HG02759 (cell line): ENCODE data around the gene GFAP.

Experiments
- ATAC-seq: cut with Tn5 transposase; IDR thresholded peaks from one replicate; pipeline ENCODE4 v1.9.1; 2021; ENCODE audit warnings: mild to moderate bottlenecking, moderate library complexity; ENCODE audit not compliant: unreplicated experiment

GFAP gene

DNA sequence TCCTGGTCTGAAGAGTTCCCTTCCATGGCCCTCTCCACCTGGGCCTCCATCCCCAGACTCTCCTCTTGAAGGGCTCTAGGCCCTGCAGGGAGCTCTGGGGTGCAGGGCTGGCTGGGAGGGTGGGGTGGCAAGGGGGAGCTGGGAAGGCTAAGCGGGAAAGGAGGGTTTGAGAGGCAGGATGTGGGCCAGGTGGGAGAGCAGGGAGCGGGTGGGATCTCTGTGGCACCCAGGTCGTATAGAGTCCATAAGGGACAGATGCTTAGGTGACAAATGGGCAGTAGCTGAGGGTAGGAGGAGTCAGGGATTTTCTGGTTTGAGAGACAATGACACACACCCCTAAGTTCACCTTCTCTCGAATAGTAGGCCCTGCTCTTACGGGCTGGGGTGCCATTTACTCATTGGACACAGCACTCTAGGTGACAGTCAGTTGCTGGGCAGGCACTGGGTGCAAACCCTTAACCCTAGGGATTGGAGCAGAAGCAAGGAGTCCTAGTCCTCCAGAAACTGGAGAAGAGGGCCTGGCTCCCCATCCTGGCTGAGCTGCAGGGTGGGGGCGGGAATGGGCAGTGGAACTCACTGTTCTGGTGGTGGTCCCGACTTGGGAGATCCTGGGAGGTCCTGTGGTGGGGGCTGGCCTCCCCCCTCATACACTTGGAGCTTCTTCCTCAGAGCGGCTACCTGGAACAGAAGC, 16.9 kb upstream of the GFAP start:
- no peak for ATAC-seq

GRCh38 chr17:44931376-44931775, 16.1 kb upstream of the GFAP start:
- no peak for ATAC-seq

DNA sequence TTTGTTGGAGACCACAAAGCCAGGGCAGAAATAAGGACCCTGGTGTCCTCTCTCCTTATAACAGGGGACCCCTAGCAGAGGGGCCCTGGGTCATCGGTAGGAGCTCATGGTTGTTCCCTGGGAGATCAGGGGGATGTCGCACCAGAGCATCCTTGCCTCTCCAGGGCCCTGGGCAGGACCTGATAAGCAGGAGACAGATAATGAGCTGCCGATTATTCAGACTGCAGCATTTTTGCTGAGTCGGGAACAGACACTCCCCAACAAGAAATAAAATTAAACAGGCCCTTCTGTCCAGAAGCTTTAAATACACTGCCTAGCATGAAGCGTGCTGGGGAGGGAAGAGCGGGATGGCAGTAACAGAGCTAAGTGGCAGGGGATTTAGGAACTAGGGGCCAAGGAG, 15.4 kb upstream of the GFAP start:
- ATAC-seq, result no peak

GRCh38 chr17:44928950-44929720, 13.8 kb upstream of the GFAP start:
- no peak for ATAC-seq

DNA sequence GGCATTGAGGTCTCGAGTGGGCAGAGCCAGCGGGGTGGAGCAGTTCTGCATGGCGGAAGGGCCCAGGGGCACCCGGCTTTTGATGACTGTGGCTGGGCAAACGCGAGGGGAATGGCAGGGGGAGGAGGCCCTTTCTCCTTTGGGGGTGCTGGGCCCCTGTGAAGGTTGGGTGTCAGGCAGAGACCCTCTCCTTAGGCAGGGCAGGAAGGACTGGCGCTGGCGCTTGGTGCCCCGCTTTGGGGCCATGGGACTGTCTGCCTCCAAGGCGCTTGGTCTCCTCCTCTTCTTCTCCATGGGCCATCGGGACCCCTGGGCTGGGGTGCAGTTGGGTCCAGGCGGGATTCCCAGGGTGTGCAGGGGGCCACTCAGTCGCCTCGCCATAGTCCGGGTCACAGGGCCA, 12.8 kb upstream of the GFAP start:
- no peak for ATAC-seq

DNA sequence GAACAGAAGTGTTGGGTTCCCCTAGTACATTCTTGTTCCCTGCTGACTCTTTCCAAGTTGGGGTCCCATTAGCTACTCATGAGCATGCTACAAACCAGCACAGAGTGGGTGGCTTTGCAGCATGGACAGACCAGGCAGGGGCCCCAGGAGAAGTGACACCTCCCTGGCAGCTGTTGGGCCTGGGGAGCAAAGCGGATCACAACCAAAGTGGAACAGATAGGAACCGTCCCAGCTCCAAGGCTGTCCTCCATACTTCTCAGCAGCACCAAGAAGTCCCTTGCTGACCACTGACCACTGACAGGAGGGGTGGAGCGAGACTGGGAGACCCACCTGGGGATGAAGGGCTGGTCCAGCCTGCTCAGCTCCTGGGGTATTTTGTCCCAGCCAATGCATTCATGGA, 12.4 kb upstream of the GFAP start:
- ATAC-seq, result no peak

- no peak for ATAC-seq
Observed at GRCh38 chr17:44926821-44927525, 11.7 kb upstream of the GFAP start.

DNA sequence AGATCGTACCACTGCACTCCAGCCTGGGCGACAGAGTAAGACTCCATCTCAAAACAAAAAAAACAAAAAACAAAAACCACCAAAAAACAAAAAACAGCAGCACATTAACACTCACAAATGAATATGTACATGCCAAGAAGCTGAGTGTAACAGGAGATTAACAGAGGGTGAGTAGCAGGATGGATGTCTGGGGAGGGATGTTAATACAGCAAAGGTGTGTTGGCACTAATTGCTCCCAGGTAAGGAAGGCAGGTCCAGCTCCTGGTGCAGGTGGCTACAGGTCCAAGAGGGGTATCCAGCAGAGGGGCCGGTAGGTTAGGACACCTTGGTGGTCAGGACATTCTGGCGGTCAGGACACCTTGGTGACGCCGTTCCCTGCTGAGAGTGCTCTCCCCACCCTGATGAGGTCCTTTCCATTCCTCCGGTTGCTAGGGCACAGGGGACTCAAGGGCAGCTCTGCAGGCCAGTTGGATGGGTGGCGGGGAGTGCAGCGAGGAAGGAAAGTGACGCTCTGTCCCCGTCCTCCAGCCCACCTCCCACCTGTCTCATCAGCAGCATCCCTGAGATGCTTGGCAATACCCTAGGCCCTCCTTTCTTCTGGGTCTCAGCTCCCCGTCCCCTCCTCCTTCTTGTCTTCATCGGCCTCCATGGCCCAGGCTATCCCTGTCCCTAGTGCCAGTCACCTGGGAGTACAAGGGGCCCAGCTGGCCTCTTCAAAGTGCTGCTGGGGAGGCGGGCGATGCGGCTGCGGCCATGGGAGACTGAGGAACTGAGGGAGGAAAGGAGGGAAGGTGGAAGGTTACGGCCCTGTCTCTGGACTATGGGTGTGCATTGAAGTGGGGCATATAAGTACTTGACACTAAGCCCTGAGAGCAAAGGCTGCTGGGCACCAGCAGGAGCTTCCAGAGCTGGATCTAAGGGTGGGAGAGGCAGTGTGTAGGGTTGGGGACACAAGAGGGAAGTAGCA, 10.7 kb upstream of the GFAP start:
- no peak for ATAC-seq

- no peak for ATAC-seq
Observed at GRCh38 chr17:44924107-44924544, 8.8 kb upstream of the GFAP start.

DNA sequence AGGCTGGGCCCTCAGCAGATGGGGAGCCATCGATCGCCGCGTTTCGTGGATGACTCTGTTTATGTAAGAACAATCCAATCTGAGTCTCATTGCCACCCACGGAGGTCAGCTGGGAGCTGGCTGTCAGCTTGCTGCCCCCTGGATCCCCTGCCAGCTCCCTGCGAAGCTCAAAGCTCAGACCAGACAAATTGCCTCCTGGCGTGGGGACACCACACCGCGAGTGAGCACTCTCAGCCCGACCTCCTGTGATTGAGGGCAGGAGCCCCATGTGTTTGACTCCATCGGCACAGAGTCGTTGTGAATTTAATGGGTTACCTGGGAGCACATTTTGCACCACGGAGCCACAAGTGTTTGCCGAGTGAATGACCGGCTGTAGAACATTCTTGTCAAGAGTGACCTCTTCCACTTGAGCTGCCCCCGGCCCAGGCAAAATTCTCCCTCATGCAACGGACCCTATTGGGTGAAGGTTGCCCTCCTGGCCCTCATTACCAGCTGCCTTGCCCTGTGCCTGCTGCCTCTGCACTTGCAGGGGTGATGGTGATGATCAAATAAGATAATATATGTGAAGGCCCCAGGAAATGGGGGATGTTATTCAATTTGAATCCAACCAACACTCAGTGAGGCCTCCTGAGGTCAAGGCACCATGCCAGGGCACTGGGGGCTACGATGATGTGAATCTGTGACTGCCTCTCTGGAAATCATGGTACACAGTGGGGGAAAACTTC, 7.6 kb upstream of the GFAP start:
- no peak for ATAC-seq

DNA sequence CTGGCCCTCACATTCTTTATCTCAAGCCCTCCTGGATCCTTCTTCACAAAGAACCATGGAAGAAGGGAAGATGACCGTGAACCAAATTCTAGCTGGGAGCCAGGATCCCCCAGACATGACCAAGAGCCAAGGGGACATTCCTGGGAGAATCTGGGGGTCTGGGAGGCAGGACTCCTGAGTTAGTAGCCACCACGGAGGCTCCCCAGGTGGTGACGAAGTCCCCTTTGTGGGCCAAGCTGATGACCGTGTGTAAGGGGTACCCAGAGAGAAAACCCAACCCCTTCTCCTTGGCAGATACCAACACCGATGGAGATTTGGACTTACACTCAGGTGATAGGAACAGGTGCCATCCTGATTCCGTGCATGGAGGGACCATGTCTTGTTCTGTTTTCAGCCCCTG, 6.8 kb upstream of the GFAP start:
- no peak for ATAC-seq

- ATAC-seq, result no peak
Observed at GRCh38 chr17:44921122-44921882, 6.0 kb upstream of the GFAP start.

DNA sequence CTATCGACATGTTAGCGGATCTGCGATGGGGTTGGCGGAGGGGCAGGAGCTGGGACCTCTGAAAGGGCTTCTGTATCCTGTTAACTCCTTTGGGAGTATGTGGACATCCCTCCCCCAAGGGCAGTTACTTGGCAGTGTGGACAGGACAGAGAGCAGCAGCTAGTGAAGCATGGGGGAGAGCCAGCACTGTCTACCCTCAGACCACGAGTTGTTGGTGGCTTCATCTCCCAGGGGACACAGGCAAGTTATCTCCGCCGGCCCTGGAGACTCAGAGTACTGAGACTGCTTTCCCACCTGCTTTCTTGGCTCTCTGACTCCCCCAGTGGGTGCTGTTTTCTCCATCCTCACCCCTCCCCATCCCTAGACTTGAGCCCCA, 5.3 kb upstream of the GFAP start:
- ATAC-seq, result no peak

GRCh38 chr17:44919885-44920564, 4.7 kb upstream of the GFAP start:
- ATAC-seq, result peak; percentile 77

GRCh38 chr17:44919411-44919810, 4.1 kb upstream of the GFAP start:
- no peak for ATAC-seq

DNA sequence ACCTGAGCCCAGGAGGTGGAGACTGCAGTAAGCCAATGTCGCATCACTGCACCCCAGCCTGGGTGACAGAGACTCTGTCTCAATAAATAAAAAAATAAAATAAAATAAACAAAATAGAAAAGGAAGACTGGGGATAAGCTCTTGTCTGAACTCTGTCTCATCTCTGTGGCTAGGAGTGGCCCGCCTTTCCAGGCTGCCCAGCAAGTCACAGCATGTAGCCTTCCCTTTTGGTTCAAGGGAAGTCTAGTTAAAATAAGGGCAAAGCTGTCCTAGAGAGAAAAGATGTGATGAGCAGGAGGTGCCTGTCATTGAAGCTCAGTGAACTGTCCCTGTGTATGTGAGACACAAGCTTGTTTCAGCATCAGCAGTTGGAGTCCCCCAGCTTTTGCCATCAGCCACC, 2.7 kb upstream of the GFAP start:
- no peak for ATAC-seq

DNA sequence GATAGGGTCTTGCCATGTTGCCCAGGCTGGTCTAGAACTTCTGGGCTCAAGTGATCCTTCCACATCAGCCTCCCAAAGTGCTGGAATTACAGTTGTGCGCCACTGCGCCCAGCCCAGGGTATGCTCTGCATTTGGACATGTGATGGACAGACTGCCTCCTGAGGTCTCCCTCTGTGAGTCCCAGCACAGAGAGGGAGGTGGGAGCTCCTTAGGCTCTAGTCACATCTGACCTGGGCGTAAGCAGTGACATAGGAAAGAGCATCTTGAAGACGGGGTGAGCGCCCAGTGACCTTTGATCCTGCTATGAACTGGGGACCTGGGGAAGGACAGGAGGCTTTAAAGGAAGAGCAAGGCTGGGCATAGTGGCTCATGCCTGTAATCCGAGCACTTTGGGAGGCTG, 2.2 kb upstream of the GFAP start:
- ATAC-seq, result no peak

DNA sequence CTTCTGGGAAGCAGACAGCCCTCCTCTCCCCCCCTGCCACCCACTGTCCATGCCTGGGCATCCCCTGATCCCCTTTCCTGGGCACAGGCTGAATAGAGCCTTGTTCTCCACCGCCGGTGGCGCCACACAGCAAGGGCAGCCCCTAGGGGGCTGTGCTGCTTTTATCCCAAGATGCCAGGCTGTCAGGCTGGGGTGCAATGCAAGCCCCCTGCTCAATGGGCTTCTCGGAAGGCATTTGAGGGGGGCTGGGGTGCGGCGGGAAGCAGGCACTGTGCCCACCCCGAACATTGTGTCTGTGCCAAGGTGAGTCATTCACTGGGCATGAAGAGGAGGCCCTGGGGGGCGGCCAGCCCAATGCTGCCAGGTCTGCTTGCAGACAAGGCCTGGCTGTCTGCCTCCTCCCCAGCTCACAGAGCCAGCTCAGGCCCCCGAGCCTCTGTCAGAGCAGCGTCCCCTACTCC, 1.5 kb upstream of the GFAP start:
- ATAC-seq, result no peak
